ENCODE measurements around the gene KCMF1. TPM values are rescaled to one million over a fixed set of nuclear protein-coding genes. Genes with fewer than 3 reads are reported as not detected.

KCMF1 gene
- total RNA-seq, 3 donors from 2014 or later = 131 to 153 (median 137) TPM

- Mint-ChIP-seq H3K4me1 (ENCODE audit: low read depth) (peaks cover 29% of the 10 kb centered on the region), H3K4me3 (no peak overlapping the region), H3K36me3 (ENCODE audit: insufficient read depth) (peaks cover 11% of the 10 kb centered on the region), H3K9me3 (no peaks in the 10 kb centered on the region), H3K27me3 (ENCODE audit: low read depth) (no peaks in the 10 kb centered on the region)
- DNase-seq = no peak
- ATAC-seq = no peak
These were observed 86.4 kb downstream of the KCMF1 start for GRCh38 chr2:85057226-85057962.

GRCh38 chr2:85061896-85062295 is 90.9 kb downstream of the KCMF1 start:
- ATAC-seq (no peak), DNase-seq (no peak)
- Mint-ChIP-seq H3K9me3 (no peaks in the 10 kb centered on the region), H3K4me3 (no peak overlapping the region), H3K27me3 (ENCODE audit: low read depth) (peaks cover 17% of the 10 kb centered on the region), H3K36me3 (ENCODE audit: insufficient read depth) (no peaks in the 10 kb centered on the region), H3K4me1 (ENCODE audit: low read depth) (peaks cover 4% of the 10 kb centered on the region)

GRCh38 chr2:85062565-85062964 is 91.6 kb downstream of the KCMF1 start:
- Mint-ChIP-seq H3K27me3 (ENCODE audit: low read depth) (peaks cover 23% of the 10 kb centered on the region), H3K4me3 (no peak overlapping the region), H3K4me1 (ENCODE audit: low read depth) (peaks cover 1% of the 10 kb centered on the region), H3K9me3 (no peaks in the 10 kb centered on the region), H3K36me3 (ENCODE audit: insufficient read depth) (no peaks in the 10 kb centered on the region)
- DNase-seq = no peak
- ATAC-seq = no peak

GRCh38 chr2:85063981-85064599 is 93.1 kb downstream of the KCMF1 start:
- H3K4me1 Mint-ChIP-seq (ENCODE audit: low read depth) = peaks cover 1% of the 10 kb centered on the region
- H3K36me3 Mint-ChIP-seq (ENCODE audit: insufficient read depth) = no peaks in the 10 kb centered on the region
- DNase-seq = no peak
- peaks cover 26% of the 10 kb centered on the region for H3K27me3 Mint-ChIP-seq (ENCODE audit: low read depth)
- ATAC-seq = no peak
- no peaks in the 10 kb centered on the region for H3K9me3 Mint-ChIP-seq
- H3K4me3 Mint-ChIP-seq = no peak overlapping the region

- no peak for ATAC-seq
These were observed 94.1 kb downstream of the KCMF1 start for GRCh38 chr2:85064927-85065577.

GRCh38 chr2:85066006-85066740 is 95.2 kb downstream of the KCMF1 start:
- peaks cover 1% of the 10 kb centered on the region for H3K4me1 Mint-ChIP-seq (ENCODE audit: low read depth)
- H3K36me3 Mint-ChIP-seq (ENCODE audit: insufficient read depth) = no peaks in the 10 kb centered on the region
- no peak for ATAC-seq
- peaks cover 26% of the 10 kb centered on the region for H3K27me3 Mint-ChIP-seq (ENCODE audit: low read depth)
- DNase-seq = no peak
- H3K4me3 Mint-ChIP-seq = no peak overlapping the region
- H3K9me3 Mint-ChIP-seq = no peaks in the 10 kb centered on the region

More at GRCh38 chr2:85064927-85065577, 94.1 kb downstream of the KCMF1 start:
- Mint-ChIP-seq H3K4me3 (no peak overlapping the region), H3K36me3 (ENCODE audit: insufficient read depth) (no peaks in the 10 kb centered on the region), H3K27me3 (ENCODE audit: low read depth) (peaks cover 26% of the 10 kb centered on the region), H3K4me1 (ENCODE audit: low read depth) (peaks cover 1% of the 10 kb centered on the region), H3K9me3 (no peaks in the 10 kb centered on the region)
- no peak for DNase-seq

GRCh38 chr2:85066874-85067351 is 96.0 kb downstream of the KCMF1 start:
- ATAC-seq = peak in 1 of 2 donors; percentile 66
- no peak overlapping the region for H3K4me3 Mint-ChIP-seq
- H3K27me3 Mint-ChIP-seq (ENCODE audit: low read depth) = peaks cover 26% of the 10 kb centered on the region
- DNase-seq = no peak
- H3K36me3 Mint-ChIP-seq (ENCODE audit: insufficient read depth) = no peaks in the 10 kb centered on the region
- H3K4me1 Mint-ChIP-seq (ENCODE audit: low read depth) = peaks cover 1% of the 10 kb centered on the region
- H3K9me3 Mint-ChIP-seq = no peaks in the 10 kb centered on the region

GRCh38 chr2:85071096-85071495 is 100.1 kb downstream of the KCMF1 start:
- ATAC-seq (no peak), DNase-seq (no peak)
- Mint-ChIP-seq H3K9me3 (no peaks in the 10 kb centered on the region), H3K4me1 (ENCODE audit: low read depth) (peaks cover 1% of the 10 kb centered on the region), H3K4me3 (no peak overlapping the region), H3K36me3 (ENCODE audit: insufficient read depth) (no peaks in the 10 kb centered on the region), H3K27me3 (ENCODE audit: low read depth) (peaks cover 20% of the 10 kb centered on the region)

- Mint-ChIP-seq H3K4me3 (no peak overlapping the region), H3K36me3 (ENCODE audit: insufficient read depth) (no peaks in the 10 kb centered on the region), H3K4me1 (ENCODE audit: low read depth) (no peaks in the 10 kb centered on the region), H3K27me3 (ENCODE audit: low read depth) (peaks cover 19% of the 10 kb centered on the region), H3K9me3 (no peaks in the 10 kb centered on the region)
- ATAC-seq (no peak), DNase-seq (no peak)
These were observed 102.1 kb downstream of the KCMF1 start for GRCh38 chr2:85073033-85073432.

- DNase-seq = no peak
- peaks cover 27% of the 10 kb centered on the region for H3K27me3 Mint-ChIP-seq (ENCODE audit: low read depth)
- H3K4me3 Mint-ChIP-seq = no peak overlapping the region
- no peaks in the 10 kb centered on the region for H3K4me1 Mint-ChIP-seq (ENCODE audit: low read depth)
- H3K9me3 Mint-ChIP-seq = peaks cover 6% of the 10 kb centered on the region
- no peaks in the 10 kb centered on the region for H3K36me3 Mint-ChIP-seq (ENCODE audit: insufficient read depth)
- no peak for ATAC-seq
These were observed 105.8 kb downstream of the KCMF1 start for GRCh38 chr2:85076618-85077274.

- no peaks in the 10 kb centered on the region for H3K36me3 Mint-ChIP-seq (ENCODE audit: insufficient read depth)
- ATAC-seq = no peak
- H3K4me1 Mint-ChIP-seq (ENCODE audit: low read depth) = no peaks in the 10 kb centered on the region
- DNase-seq = no peak
- no peak overlapping the region for H3K4me3 Mint-ChIP-seq
- peaks cover 33% of the 10 kb centered on the region for H3K27me3 Mint-ChIP-seq (ENCODE audit: low read depth)
- peaks cover 17% of the 10 kb centered on the region for H3K9me3 Mint-ChIP-seq
These were observed 107.0 kb downstream of the KCMF1 start for GRCh38 chr2:85077859-85078419.

GRCh38 chr2:85078536-85078935 is 107.6 kb downstream of the KCMF1 start:
- no peaks in the 10 kb centered on the region for H3K36me3 Mint-ChIP-seq (ENCODE audit: insufficient read depth)

GRCh38 chr2:85083092-85083491 is 112.1 kb downstream of the KCMF1 start:
- Mint-ChIP-seq H3K27me3 (ENCODE audit: low read depth) (peaks cover 21% of the 10 kb centered on the region), H3K4me1 (ENCODE audit: low read depth) (no peaks in the 10 kb centered on the region), H3K4me3 (no peak overlapping the region), H3K36me3 (ENCODE audit: insufficient read depth) (no peaks in the 10 kb centered on the region), H3K9me3 (peaks cover 19% of the 10 kb centered on the region)
- ATAC-seq (no peak), DNase-seq (no peak)

More at GRCh38 chr2:85078536-85078935, 107.6 kb downstream of the KCMF1 start:
- ATAC-seq = no peak
- no peaks in the 10 kb centered on the region for H3K4me1 Mint-ChIP-seq (ENCODE audit: low read depth)
- no peak overlapping the region for H3K4me3 Mint-ChIP-seq
- peaks cover 19% of the 10 kb centered on the region for H3K9me3 Mint-ChIP-seq
- H3K27me3 Mint-ChIP-seq (ENCODE audit: low read depth) = peaks cover 32% of the 10 kb centered on the region
- DNase-seq = no peak
